Keratinocyte (primary cell): ENCODE data around the gene SCLY. TPM values are rescaled to one million over a fixed set of nuclear protein-coding genes. Genes with fewer than 3 reads are reported as not detected.

Experiments used
- DNase-seq: peaks from one replicate; pipeline ENCODE4 v3.0.0-alpha.2; 2011; ENCODE audit warnings: low read depth, missing footprints, low spot score
- FAIRE-seq: peaks from 2 replicates; lab custom pipeline; 2011; peaks lifted over from hg19 to GRCh38; lab: Jason Lieb, UNC
- H2AFZ ChIP-seq: 2 replicates; pipeline ENCODE4 v1.6.0; 2012; ENCODE audit warnings: low read length, control low read depth, inconsistent platforms; ENCODE audit not compliant: control insufficient read depth
- H3K27ac ChIP-seq: 2 replicates; pipeline ENCODE4 v1.5.1; 2011; ENCODE audit warnings: low read length; ENCODE audit not compliant: control insufficient read depth, insufficient read depth
- H3K27me3 ChIP-seq: 3 replicates; pipeline ENCODE4 v1.6.0; 2011; ENCODE audit warnings: low read length; ENCODE audit not compliant: control insufficient read depth, insufficient read depth; ENCODE audit errors: extremely low read depth
- H3K36me3 ChIP-seq, 2 experiments: 2 replicates in 1 of 2; 3 replicates in 1 of 2; pipeline ENCODE4 v1.5.1; 2011; ENCODE audit warnings: low read length in 2 of 2, mild to moderate bottlenecking in 1 of 2; ENCODE audit not compliant: control insufficient read depth in 2 of 2, insufficient read depth in 2 of 2; ENCODE audit errors: extremely low read depth in 1 of 2
- H3K4me1 ChIP-seq: 3 replicates; pipeline ENCODE4 v1.5.1; 2011; ENCODE audit warnings: low read length; ENCODE audit not compliant: control insufficient read depth, insufficient read depth; ENCODE audit errors: extremely low read depth
- H3K4me2 ChIP-seq: 3 replicates; pipeline ENCODE4 v1.6.0; 2011; ENCODE audit warnings: low read depth, low read length; ENCODE audit not compliant: control insufficient read depth, insufficient read depth; ENCODE audit errors: extremely low read depth
- H3K4me3 ChIP-seq, 3 experiments: fragments of 200-600 bp in 1 of 3; sonication (generic) in 1 of 3; 2 replicates in 2 of 3; 3 replicates in 1 of 3; pipeline ENCODE4 v1.5.1; 2011 to 2016; ENCODE audit warnings: low read length in 3 of 3, mild to moderate bottlenecking in 3 of 3, control low read depth in 2 of 3, inconsistent platforms in 1 of 3, low read depth in 1 of 3, mixed read lengths in 1 of 3, mixed run types in 1 of 3, moderate library complexity in 1 of 3; ENCODE audit not compliant: control insufficient read depth in 2 of 3, insufficient read depth in 2 of 3; ENCODE audit errors: extremely low read depth in 1 of 3
- H3K79me2 ChIP-seq: 2 replicates; pipeline ENCODE4 v1.6.0; 2012; ENCODE audit warnings: low read length; ENCODE audit not compliant: control insufficient read depth, insufficient read depth
- H3K9ac ChIP-seq: 3 replicates; pipeline ENCODE4 v1.6.0; 2011; ENCODE audit warnings: low read length; ENCODE audit not compliant: control insufficient read depth, insufficient read depth; ENCODE audit errors: extremely low read depth
- H3K9me1 ChIP-seq: 3 replicates; pipeline ENCODE4 v1.6.0; 2011; ENCODE audit warnings: low read length; ENCODE audit not compliant: control insufficient read depth, insufficient read depth; ENCODE audit errors: extremely low read depth
- H3K9me3 ChIP-seq: 2 replicates; pipeline ENCODE4 v1.5.1; 2012; ENCODE audit warnings: low read depth, low read length; ENCODE audit not compliant: control insufficient read depth
- H4K20me1 ChIP-seq: 3 replicates; pipeline ENCODE4 v1.6.0; 2011; ENCODE audit warnings: low read length; ENCODE audit not compliant: control insufficient read depth, insufficient read depth; ENCODE audit errors: extremely low read depth
- CTCF ChIP-seq, 3 experiments: IDR thresholded peaks in 1 of 3; conservative IDR thresholded peaks in 1 of 3; optimal IDR thresholded peaks in 1 of 3; 2 replicates in 2 of 3; 3 replicates in 1 of 3; pipeline versions ENCODE3 to v1.5.1; 2011; ENCODE audit warnings: low read length in 3 of 3, mild to moderate bottlenecking in 3 of 3, moderate library complexity in 2 of 3, control low read depth in 1 of 3, inconsistent platforms in 1 of 3; ENCODE audit not compliant: insufficient read depth in 2 of 3; ENCODE audit errors: extremely low read depth in 1 of 3
- EZH2 ChIP-seq: IDR thresholded peaks from one replicate; pipeline ENCODE4 v1.6.1; 2012; ENCODE audit warnings: inconsistent platforms, mild to moderate bottlenecking, low read length, moderate library complexity
- dilution Hi-C: fragments of 300-500 bp; cut with MboI; formaldehyde crosslinking; loops from one replicate; pipeline ENCODE4 v1.7.0; 2020; ENCODE audit warnings: low sequenced_read_pairs; ENCODE audit not compliant: extremely low pct_ligation_motif_present
- polyA plus RNA-seq, 5 experiments: library from polyadenylated mRNA; depleted of rRNA in 3 of 5; stranded (reverse) in 3 of 5; stranded (forward) in 1 of 5; unstranded in 1 of 5; fragments of >200 nt; gene quantifications; 1 replicate in 1 of 5; 2 replicates in 3 of 5; 3 replicates in 1 of 5; pipeline versions ENCODE4 v1.2.1 to v1.2.3, GENCODE V29; 2011 to 2012; ENCODE audit warnings: missing spikeins in 2 of 5, low read depth in 1 of 5, low replicate concordance in 1 of 5

The SCLY gene
- polyA plus RNA-seq, 1 donor (not counting 4 experiments of a cell fraction or from before 2014, with no cell fraction given): 11.8 TPM

- Histone ChIP-seq H3K9me3 (no peaks in the 10 kb centered on the region), H3K79me2 (no peaks in the 10 kb centered on the region), H3K9ac (no peak overlapping the region), H3K9me1 (peaks cover 3% of the 10 kb centered on the region), H3K27me3 (no peaks in the 10 kb centered on the region), H3K4me3 (no peak overlapping the region), H4K20me1 (no peaks in the 10 kb centered on the region), H3K36me3 (peaks cover 12 to 22% of the 10 kb centered on the region in 2 experiments), H3K4me2 (no peak overlapping the region), H2AFZ (no peak overlapping the region), H3K4me1 (peaks cover 22% of the 10 kb centered on the region), H3K27ac (no peak overlapping the region)
- no peak for TF ChIP-seq CTCF (optimal IDR thresholded peaks at IDR 0.05 in 1 of 3, IDR thresholded peaks at IDR 0.05 in 1 of 3, conservative IDR thresholded peaks at IDR 0.05 in 1 of 3; ENCODE audit: extremely low read depth in 1 of 3, insufficient read depth in 2 of 3, low read length in 3 of 3)
- no peak for TF ChIP-seq EZH2
- DNase-seq (no peak), FAIRE-seq (no peak)
- dilution Hi-C loops: no loop called here
Measured at GRCh38 chr2:238025741-238026360, 35.0 kb upstream of the SCLY start.

GRCh38 chr2:238027058-238027457 lies 33.7 kb upstream of the SCLY start:
- peaks cover 15 to 23% of the 10 kb centered on the region in 2 experiments for H3K36me3 ChIP-seq
- dilution Hi-C loops: no loop called here

More at GRCh38 chr2:238027058-238027457, 33.7 kb upstream of the SCLY start:
- H3K27me3 ChIP-seq: no peaks in the 10 kb centered on the region
- H3K27ac ChIP-seq: no peak overlapping the region
- H3K9me3 ChIP-seq: no peaks in the 10 kb centered on the region
- H4K20me1 ChIP-seq: no peaks in the 10 kb centered on the region
- no peak for TF ChIP-seq EZH2
- TF ChIP-seq CTCF (optimal IDR thresholded peaks at IDR 0.05 in 1 of 3, IDR thresholded peaks at IDR 0.05 in 1 of 3, conservative IDR thresholded peaks at IDR 0.05 in 1 of 3; ENCODE audit: extremely low read depth in 1 of 3, insufficient read depth in 2 of 3, low read length in 3 of 3): no peak
- DNase-seq (no peak), FAIRE-seq (no peak)
- peaks cover 28% of the 10 kb centered on the region for H3K4me1 ChIP-seq
- H3K9ac ChIP-seq: no peak overlapping the region
- no peak overlapping the region for H3K4me2 ChIP-seq
- H2AFZ ChIP-seq: no peak overlapping the region
- peaks cover 3% of the 10 kb centered on the region for H3K9me1 ChIP-seq
- H3K4me3 ChIP-seq: no peak overlapping the region
- H3K79me2 ChIP-seq: no peaks in the 10 kb centered on the region
